Activated B cell treated with CpG ODN at 0.5 μM for 24 hours (primary cell): ENCODE measurements around the gene B3GALT4. TPM values are rescaled to one million over a fixed set of nuclear protein-coding genes. Genes with fewer than 3 reads are reported as not detected.
A peak's percentile ranks its signal among the peaks of the same experiment; 100 is the strongest.

Source experiments
- ATAC-seq: fragments of 200-7000 bp; cut with Tn5 transposase; one replicate; pipeline ENCODE4 v1.10.0; 2021; ENCODE audit warnings: low read depth, mild to moderate bottlenecking, moderate library complexity
- CTCF ChIA-PET: fragments of 350-600 bp; sonication (Branson Sonifier 250); formaldehyde crosslinking; loops from one replicate; lab custom pipeline; 2021; ENCODE audit warnings: antibody characterized with exemption; lab: Charles Lee
- POLR2A ChIA-PET: fragments of 350-600 bp; sonication (Branson Sonifier 250); formaldehyde crosslinking; loops from one replicate; lab custom pipeline; 2021; ENCODE audit warnings: antibody characterized with exemption; lab: Charles Lee
- DNase-seq: peaks from one replicate; pipeline ENCODE4 v3.0.0; 2022
- H3K27ac Mint-ChIP-seq: one replicate; pipeline ENCODE4 v1.8.0; 2020; ENCODE audit warnings: mixed read lengths
- H3K27me3 Mint-ChIP-seq: one replicate; pipeline ENCODE4 v1.8.0; 2021; ENCODE audit warnings: mixed read lengths
- H3K36me3 Mint-ChIP-seq: one replicate; pipeline ENCODE4 v1.8.0; 2021; ENCODE audit warnings: low read depth, mixed read lengths
- H3K4me1 Mint-ChIP-seq: one replicate; pipeline ENCODE4 v1.8.0; 2021; ENCODE audit warnings: mixed read lengths
- H3K4me3 Mint-ChIP-seq: one replicate; pipeline ENCODE4 v1.8.0; 2020; ENCODE audit warnings: mild to moderate bottlenecking, mixed read lengths
- H3K9me3 Mint-ChIP-seq: one replicate; pipeline ENCODE4 v1.8.0; 2020; ENCODE audit warnings: mixed read lengths
- CTCF ChIP-seq: fragments of 200-600 bp; IDR thresholded peaks from one replicate; pipeline ENCODE4 v1.8.0; 2022; ENCODE audit warnings: antibody characterized with exemption, mild to moderate bottlenecking
- intact Hi-C: fragments of 100-400 bp; cut with micrococcal nuclease; formaldehyde crosslinking; loops from one replicate; pipeline ENCODE4 v1.15.1; 2024
- total RNA-seq: library from RNA; stranded (reverse); gene quantifications from 2 replicates; pipeline ENCODE4 v1.2.3, GENCODE V29; 2022

The B3GALT4 gene
- total RNA-seq, 1 donor from 2014 or later = 19.4 TPM

- DNase-seq (no peak), ATAC-seq (no peak)
- ChIA-PET POLR2A (no interaction called here), CTCF (no interaction called here)
- no peaks in the 10 kb centered on the region for H3K9me3 Mint-ChIP-seq
- peaks cover 6% of the 10 kb centered on the region for H3K27me3 Mint-ChIP-seq
- intact Hi-C loops = no loop called here
- no peaks in the 10 kb centered on the region for H3K36me3 Mint-ChIP-seq
- H3K4me3 Mint-ChIP-seq = no peak overlapping the region
- peaks cover 3% of the 10 kb centered on the region for H3K4me1 Mint-ChIP-seq
- no peak for TF ChIP-seq CTCF
- no peak overlapping the region for H3K27ac Mint-ChIP-seq
Measured at GRCh38 chr6:33241968-33242367, 35.0 kb upstream of the B3GALT4 start.

GRCh38 chr6:33243476-33243875 is 33.4 kb upstream of the B3GALT4 start:
- ATAC-seq (no peak), DNase-seq (no peak)
- peaks cover 10% of the 10 kb centered on the region for H3K4me1 Mint-ChIP-seq
- ChIA-PET POLR2A (no interaction called here), CTCF (no interaction called here)
- intact Hi-C loops = no loop called here
- no peaks in the 10 kb centered on the region for H3K9me3 Mint-ChIP-seq
- no peak overlapping the region for H3K27ac Mint-ChIP-seq
- no peak overlapping the region for H3K4me3 Mint-ChIP-seq
- no peak for TF ChIP-seq CTCF
- H3K36me3 Mint-ChIP-seq = no peaks in the 10 kb centered on the region
- peaks cover 4% of the 10 kb centered on the region for H3K27me3 Mint-ChIP-seq

- Mint-ChIP-seq H3K36me3 (peaks cover 24% of the 10 kb centered on the region), H3K9me3 (no peaks in the 10 kb centered on the region), H3K27ac (peak overlapping the region; percentile 91), H3K4me3 (peak overlapping the region; percentile 91), H3K27me3 (peaks cover 2% of the 10 kb centered on the region), H3K4me1 (peaks cover 28% of the 10 kb centered on the region)
- DNase-seq (peak; percentile 86), ATAC-seq (peak; percentile 48)
- ChIA-PET CTCF (interaction anchor here (0.6 to 2.5 kb wide), 33 partner anchors 10 to 354 kb away, joined by 3 to 29 read pairs (median 4); partner anchors contain the start of genes B3GALT4, HSD17B8, RING1 and RPS18), POLR2A (interaction anchor here (0.6 to 5.5 kb wide), 29 partner anchors 9 to 362 kb away, joined by 3 to 55 read pairs (median 8); partner anchors contain the start of genes B3GALT4, HLA-DPA1, HLA-DPB1 and HSD17B8)
- peak; percentile 53 for TF ChIP-seq CTCF
- intact Hi-C loops = loop anchor here (1.0 to 2.0 kb wide), 8 partner anchors 41 to 363 kb away; partner anchors contain the start of genes PFDN6 and WDR46
Measured at GRCh38 chr6:33247977-33248642, 28.8 kb upstream of the B3GALT4 start.

- no peak for DNase-seq
Measured at GRCh38 chr6:33248643-33248931, 28.3 kb upstream of the B3GALT4 start.

More at GRCh38 chr6:33248643-33248931, 28.3 kb upstream of the B3GALT4 start:
- Mint-ChIP-seq H3K27ac (peak overlapping the region; percentile 91), H3K9me3 (no peaks in the 10 kb centered on the region), H3K4me1 (peaks cover 28% of the 10 kb centered on the region), H3K4me3 (peak overlapping the region; percentile 91), H3K36me3 (peaks cover 24% of the 10 kb centered on the region), H3K27me3 (no peaks in the 10 kb centered on the region)
- POLR2A ChIA-PET = interaction anchor here (0.6 to 5.5 kb wide), 27 partner anchors 10 to 1059 kb away, joined by 3 to 55 read pairs (median 10); partner anchors contain the start of genes B3GALT4, HLA-DPA1, HLA-DPB1 and HSD17B8
- no peak for TF ChIP-seq CTCF
- intact Hi-C loops = loop anchor here (1.0 to 2.0 kb wide), 8 partner anchors 40 to 364 kb away; partner anchors contain the start of genes PFDN6 and WDR46
- CTCF ChIA-PET = interaction anchor here (0.8 to 2.5 kb wide), 30 partner anchors 20 to 354 kb away, joined by 3 to 29 read pairs (median 5); partner anchors contain the start of genes B3GALT4, RING1, RPS18 and VPS52
- peak; percentile 4 for ATAC-seq
